GM12801 (cell line): Measurements from ENCODE around the gene RSAD1.

Source experiments
- CTCF ChIP-seq: IDR thresholded peaks from one replicate; pipeline ENCODE4 v1.5.1; 2011; ENCODE audit warnings: control low read depth; ENCODE audit not compliant: insufficient read length; ENCODE audit errors: extremely low read depth

Gene RSAD1

DNA sequence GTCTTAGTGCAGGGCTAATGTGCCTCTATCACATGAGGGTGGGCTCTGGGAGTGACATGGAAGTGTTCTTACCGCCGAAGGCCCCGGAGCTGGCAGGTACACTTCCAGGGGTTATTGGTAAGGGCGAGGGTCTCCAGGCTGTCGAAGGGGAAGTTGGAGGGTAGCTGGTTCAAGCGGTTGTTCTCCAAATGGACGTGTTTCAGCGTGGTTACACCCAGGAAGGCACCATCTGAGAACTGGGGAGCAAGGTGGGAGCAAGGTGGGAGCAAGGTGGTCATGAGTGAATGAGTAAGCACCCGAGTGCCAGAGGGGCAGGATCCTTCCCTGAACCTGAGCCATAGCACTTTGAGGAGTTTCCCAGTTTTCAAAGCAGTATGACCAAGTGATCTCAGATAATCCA lies 13.0 kb upstream of the RSAD1 start:
- no peak for TF ChIP-seq CTCF

- TF ChIP-seq CTCF = no peak
These were observed 12.1 kb upstream of the RSAD1 start for GRCh38 chr17:50466371-50467113.

DNA sequence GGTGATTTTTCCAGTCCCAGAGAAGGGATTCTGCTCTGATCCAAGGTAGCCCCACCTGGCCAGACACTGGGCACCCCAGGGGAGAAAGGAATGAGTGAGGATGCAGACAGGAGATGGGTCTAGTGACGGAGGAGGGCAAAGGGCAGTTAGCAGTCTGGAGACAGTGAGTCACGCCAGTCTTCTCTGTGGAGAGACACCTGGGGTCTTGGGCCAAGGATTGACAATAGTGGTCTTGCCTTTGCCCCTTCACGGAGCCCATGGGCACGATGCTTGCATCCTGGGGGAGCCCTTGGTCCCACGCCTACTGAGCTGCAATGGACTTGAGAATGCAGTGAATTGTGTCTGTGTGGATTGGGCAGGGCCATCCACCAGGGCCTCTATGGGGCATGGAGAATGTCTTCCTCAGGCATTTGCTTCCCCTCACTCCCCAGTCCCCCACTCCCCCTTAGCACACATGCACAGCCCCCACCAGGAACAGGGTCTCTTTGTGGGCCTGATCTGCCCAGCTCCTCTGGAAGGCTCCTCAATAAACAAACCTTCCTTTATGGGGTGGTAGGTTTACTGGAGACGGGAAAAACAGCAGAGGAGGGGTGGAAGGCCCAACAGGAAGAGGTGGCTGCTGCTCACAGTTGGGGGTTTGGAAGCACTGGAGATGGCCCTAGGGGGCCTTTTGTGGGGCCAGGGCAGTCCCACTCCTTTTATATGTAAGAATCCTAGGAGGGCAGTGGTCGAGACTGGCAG lies 11.4 kb upstream of the RSAD1 start:
- TF ChIP-seq CTCF = no peak

DNA sequence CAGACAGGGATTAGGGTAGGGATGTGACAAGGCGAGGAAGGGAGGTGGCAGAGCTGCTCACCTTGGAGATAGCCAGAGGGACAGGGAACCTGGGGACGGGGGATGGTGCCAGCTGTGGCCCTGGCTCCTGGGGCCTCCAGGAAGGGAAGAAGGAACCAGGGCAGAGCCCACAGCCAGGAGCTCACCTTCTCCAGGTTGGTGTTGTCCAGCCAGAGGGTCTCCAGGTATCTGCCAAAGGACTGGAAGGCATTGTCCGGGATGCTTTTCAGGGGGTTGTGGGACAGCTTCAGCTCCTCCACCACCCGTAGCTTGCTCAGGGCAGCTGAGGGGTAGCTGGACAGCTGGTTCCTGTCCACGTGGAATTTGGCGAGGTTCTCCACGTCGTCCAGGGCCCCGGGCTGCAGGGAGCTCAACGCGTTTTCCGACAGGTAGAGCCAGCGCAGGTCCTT lies 10.8 kb upstream of the RSAD1 start:
- no peak for TF ChIP-seq CTCF

DNA sequence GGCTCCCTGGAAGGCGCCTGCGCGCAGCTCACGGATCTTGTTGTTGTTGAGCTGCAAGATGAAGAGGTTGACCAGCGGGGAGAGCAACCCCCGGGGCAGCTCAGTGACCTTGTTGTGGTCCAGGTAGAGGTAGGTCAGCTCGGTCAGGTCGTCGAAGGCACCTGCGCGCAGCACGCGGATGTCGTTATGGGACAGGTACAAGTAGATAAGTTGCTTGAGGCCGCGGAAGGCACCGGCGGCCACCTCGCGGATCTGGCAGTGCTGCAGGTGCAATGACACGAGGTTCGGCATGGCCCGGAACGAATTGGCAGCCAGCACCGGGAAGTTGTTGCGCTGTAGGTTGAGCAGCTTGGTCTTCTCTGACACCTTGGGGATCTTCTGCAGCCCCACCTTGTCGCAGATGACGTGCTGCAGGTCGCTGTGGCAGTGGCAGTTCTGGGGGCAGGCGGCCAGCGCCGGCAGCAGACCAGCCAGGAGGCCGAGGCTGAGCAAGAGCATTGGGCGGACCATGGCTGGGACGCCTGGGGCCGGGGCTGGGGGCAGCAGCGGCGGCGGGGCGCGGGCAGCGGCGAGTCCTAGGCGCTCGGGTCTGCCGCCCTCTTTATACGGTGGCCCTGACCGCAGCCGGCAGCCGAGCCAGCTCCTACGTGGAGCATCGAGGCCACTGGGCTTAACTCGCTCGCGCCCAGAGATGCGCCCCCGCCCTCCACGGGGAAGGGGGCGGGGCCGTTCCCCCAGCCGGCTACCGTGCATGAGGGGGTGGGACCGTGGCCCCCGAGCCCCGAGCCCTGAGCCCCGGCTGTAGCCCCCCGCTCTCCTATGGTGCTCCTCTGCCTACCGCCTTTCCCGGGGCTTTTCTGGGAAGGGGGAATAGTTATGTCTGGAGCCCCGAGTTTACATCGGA lies 10.1 kb upstream of the RSAD1 start, which contains the start of gene CHAD:
TSS of gene CHAD (minus strand) at position 577 of the 904 bp plus-strand sequence. CDS start at position 510, 67 bp downstream.
- no peak for TF ChIP-seq CTCF

GRCh38 chr17:50469208-50469605 lies 9.5 kb upstream of the RSAD1 start:
- TF ChIP-seq CTCF = no peak

DNA sequence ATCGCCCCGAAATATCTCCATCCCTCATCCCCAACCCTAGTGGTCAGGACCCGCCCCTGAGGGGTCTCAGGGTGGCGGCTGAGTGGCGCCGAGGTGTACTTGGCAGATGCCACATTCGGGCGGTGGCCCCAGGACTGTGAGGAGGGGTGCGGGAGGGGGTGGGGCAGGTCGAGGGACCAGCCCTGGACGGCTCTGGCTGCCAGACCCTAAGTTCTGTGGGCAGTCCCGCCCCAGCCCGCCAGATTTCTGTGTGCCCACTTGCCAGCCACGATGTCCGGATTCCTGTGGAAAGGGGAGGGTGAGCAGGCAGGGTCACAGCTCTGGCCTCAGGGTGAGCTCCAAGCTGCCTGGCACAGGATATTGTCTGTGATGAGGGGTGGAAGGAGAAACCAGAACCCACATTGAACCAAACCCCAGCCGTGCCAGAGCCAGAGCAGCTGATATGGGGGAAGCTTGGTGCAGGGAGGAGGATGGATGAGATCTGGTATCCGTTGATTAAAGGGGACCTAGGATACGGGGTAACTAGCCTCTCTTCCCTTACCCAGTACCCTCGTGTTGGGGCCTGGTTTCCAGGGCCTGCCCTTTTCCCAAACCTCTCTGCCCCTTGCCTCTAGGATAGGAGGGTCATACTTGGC lies 8.9 kb upstream of the RSAD1 start:
- no peak for TF ChIP-seq CTCF
